KBM-7 (cell line): ENCODE results near the gene ERMAP.
"Not testable (repeated sequence)": the region's sequence is repeated elsewhere in the genome, so short reads cannot be mapped to it uniquely, and the experiment has no call there.

Source experiments
- DNase-seq: peaks from one replicate; pipeline ENCODE4 v3.0.0-alpha.2; 2015
- in situ Hi-C: fragments of 300-500 bp; cut with MboI; formaldehyde crosslinking; loops from 2 replicates; pipeline ENCODE4 v1.14.3; 2020; ENCODE audit warnings: low sequenced_read_pairs, low pct_unique_long_range_greater_than_20kb, mixed read lengths

The ERMAP gene

DNA sequence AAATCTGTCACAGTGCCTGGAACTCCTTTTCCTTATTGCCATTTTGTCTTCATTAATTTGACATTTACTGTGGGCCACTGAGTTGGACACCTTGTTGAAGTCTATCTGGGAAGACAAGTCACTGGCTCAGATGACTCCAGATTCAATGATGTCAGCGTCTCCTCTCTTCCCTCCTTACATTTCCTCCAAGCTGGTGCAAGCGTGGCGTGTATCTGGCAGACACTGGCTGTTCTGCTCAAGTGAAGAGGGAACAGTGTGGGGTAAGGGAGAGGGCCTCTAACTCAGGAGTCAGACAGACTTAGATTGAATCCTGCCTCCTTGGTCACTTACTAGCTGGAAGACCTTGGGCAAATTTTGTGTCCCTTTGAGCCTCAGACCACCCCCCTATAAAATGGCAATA is 20.8 kb downstream of the ERMAP start:
- in situ Hi-C loops: no loop called here
- no peak for DNase-seq

DNA sequence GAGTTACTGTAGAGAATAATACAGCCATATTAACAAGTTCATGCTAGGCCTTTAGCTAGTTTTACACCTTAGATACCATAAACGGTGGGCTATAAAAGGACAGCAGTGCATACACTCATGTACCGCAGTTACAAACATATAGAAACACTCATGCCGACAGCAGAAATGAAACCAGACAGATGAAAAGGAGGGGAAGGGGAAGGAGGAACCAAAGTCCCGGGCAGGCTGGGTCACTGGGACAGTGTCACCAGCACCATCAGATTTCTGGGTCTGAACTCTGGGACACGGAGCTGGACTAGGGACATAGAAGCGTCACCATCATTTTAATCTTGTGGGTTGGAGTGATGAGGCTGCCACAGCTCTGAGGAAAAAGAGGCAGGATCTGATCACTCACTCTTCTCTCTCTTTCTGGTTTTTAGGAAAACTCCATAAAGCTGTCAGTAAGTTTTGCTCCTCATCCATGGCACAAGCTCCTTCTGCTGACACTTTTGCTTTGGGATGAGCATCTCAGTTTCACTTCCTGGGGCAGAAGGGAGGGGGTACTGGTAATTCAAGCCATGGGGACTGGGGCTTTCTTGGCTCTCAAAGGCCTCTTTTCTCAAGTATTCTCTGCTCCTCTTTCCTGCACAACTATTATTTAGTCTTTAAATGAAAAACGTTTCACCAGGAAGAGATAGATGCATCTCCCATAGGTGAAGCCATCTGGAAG is 21.7 kb downstream of the ERMAP start:
- DNase-seq: no peak
- in situ Hi-C loops: no loop called here

DNA sequence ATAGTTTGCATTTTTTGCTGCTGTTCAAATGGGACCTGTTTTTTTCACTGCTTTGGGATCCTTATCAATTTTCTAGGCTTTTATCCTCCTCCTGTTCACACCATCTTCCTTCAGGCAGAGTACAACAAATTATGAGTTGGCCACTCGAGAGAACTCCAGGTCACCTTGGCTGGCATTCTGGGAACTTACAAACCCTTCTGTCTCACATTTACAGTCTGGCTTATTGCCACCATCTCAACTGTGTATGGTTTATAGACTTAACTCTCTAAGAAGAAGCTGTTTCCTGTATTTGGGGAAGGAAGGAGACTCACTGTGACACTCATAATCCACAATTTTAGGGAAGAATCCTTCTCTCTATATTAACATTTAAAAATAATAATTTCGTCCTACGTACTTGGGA is 24.1 kb downstream of the ERMAP start:
- no peak for DNase-seq
- in situ Hi-C loops: no loop called here

DNA sequence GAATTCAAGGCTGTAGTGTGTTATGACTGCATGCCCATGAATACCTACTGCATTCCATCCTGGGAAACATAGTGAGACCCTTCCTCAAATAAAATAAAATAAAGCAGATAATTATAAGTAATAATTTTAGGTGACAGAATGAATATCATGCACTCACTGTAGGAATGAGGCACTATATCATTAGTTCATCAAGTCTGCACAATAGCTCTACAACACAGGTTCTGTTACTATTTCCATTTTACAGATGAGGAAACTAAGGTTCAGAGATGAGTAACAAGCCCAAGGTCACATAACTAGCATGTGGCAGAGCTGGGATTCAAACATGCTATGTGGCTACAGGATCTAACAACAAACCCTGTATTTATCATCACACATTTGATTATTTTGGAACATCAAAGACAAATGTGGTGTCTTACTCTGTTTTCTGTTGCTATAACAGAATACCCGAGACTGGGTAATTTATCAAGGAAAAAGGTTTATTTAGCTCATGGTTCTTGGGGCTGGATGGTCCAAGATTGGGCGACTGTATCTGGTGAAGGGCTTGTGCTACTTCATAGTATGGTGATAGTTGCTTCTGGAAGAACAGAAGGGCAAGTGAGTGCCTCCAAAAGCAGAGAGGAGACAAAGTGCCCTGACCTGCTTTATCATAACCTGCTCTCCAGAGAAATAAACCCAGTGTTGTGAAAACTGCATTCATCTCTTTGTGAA is 24.7 kb downstream of the ERMAP start:
- no peak for DNase-seq
- in situ Hi-C loops: no loop called here

DNA sequence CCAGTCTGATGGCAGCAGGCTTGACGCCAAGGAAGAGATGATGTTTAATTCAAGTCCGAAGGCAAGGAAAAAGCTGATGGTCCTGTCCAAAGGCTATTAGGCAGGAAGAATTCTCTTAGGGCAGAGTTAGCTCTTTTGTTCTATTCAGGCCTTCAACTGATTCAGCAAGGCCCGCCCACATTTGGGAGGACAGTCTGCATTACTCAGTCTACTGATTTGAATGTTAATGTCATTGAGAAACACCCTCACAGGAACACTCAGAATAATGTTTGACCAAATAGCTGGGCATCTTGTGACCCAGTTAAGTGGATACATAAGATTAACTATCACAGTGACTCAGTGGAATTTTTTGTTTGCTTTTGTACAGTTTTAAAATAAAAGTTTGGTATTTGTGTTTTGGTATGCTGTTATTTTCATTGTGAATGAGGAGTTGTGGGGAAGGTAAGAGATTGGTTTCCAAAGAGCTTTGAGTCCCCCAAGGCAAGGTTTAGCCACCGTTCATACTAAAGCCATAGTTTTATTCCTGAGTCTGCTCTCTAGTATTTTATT is 27.7 kb downstream of the ERMAP start:
- in situ Hi-C loops: no loop called here

DNA sequence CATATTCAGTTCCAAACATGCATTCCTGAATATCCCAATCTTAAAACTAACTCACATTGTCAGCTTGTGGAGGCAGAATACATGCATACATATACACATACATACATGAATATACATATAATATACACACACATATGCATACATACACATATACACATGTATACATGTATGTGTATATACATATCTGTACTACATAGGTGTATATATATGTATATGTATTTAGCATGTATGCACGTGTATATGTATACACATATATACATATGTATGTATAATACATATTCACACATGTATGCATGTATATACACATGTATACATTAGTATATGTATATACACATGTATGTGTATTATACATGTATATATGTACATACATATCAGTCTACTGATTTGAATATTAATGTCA is 28.3 kb downstream of the ERMAP start:
- DNase-seq: no peak
- in situ Hi-C loops: no loop called here

More for the DNA sequence above, 27.7 kb downstream of the ERMAP start:
- no peak for DNase-seq

DNA sequence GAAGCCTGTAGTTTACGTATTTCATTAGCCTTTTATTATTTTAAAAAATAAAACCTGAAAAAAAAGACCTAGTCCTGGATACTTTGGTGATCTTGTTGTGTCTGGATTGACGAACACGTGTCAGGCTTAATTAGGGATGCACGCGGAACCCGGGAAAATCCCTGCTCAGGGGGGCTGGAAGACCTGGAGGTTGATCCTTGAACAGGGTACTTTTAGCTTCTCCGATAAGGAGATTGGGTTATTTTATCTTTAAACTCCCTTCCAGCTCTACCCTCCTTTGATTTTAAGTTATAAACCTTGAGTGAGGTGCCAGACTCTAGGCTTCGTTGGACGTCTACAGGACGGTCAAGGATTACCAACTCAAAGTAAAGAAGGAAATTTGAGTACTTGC is 28.9 kb downstream of the ERMAP start:
- in situ Hi-C loops: no loop called here
- peak; percentile 11 for DNase-seq

DNA sequence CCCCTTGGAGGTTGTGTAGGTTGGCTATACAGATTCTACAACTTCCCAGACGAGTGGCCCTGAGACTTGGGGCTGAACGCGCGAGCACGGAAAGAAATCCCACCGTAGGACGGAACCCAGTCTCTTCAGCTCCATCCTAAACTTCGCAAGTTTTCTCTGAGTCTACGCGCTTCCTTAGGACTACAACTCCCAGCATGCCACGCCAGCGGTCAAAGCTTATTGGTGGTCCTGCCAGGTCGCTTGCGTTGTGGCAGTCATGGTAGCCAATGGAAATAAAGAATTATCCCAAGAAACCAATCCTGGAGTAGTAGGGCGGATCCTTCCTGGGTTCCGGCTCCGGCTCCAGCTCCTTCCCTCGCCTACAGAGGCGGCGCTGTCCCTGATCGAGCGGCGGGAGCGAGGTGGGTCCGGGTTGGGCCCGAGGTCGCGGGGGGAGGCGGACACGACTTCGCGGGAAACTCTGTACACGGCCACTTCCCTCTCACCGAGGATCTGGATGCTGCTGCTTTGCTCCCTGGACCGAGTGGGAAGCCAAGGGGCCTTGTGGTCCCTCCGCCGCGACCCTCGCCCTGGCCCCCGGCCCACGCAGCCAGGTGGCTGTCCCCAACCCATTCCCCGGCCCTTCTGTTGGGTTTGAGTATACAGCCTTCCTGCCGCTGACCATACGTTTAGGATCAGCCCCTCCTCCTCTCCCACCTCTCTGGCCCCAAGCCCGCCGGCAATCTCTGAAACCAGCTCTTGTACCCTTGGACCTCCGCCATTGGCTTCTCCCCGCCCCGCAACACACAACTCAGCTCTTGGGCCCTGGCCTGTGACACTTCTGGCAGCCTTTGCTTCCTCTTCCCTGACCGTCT is 29.6 kb downstream of the ERMAP start, which contains the start of gene ZNF691:
Gene ZNF691 (plus strand): TSS at position 357 of the 854 bp plus-strand sequence. CDS start 3,046 bp downstream, outside the sequence.
- in situ Hi-C loops: no loop called here

DNA sequence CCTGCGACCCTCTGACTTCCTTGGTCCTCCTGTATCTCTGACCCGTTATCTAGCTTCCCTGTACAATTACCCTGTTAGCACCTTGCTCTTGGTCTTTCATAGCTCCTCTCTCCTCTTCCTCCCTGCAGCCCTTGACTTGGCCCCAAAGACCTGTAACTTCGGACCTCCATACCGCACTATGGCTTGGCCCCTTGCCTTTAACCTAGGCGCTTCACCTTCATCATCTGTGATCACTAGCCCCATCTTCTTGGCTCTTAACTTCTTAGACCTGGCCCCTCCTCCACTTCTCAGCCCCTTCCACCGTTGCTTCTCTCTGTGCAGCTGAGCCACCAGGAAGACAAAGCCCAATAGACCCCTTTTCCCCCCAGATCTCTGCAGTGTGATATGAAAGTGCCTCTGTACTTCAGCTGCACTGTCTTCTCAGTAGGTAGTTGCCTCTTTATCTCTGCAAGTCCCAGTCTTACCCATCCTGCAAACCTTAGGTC is 30.2 kb downstream of the ERMAP start:
- in situ Hi-C loops: no loop called here
- no peak for DNase-seq

More for the DNA sequence above, 29.6 kb downstream of the ERMAP start, which contains the start of gene ZNF691:
- peak; percentile 98 for DNase-seq

DNA sequence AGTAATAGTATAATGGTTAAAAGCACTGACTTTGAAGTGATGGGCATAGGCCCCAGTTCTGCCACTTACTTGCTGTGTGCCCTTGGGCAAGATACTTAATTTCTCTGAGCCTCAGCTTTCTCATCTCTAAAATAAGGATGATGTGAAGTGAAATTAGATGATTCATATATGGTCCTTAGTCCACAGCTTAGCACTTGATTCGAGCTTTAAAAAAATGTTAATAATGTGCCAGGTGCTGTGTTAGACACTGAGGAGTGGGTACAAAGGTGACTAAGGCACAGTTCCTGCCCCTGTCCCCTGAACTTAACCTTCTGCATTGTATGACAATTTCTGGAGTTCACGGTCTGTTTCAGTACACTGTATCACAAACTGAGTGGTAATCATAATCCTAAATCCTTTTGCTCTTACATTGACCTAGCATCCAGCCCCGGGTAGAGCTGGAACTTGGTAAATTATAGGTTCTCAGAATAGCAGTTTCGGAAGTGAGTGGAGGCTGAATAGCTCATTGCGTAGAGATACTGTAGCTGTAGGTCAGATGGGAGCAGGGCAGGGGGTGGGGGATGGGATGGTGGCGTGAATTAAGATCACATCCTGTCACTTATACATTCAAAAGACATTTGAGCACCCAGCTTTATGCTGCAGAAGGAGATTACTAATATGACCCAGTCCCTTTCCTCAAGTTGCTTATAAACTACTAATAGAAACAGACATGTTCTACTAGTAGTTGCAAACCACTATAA is 31.0 kb downstream of the ERMAP start:
- DNase-seq: no peak
- in situ Hi-C loops: no loop called here

DNA sequence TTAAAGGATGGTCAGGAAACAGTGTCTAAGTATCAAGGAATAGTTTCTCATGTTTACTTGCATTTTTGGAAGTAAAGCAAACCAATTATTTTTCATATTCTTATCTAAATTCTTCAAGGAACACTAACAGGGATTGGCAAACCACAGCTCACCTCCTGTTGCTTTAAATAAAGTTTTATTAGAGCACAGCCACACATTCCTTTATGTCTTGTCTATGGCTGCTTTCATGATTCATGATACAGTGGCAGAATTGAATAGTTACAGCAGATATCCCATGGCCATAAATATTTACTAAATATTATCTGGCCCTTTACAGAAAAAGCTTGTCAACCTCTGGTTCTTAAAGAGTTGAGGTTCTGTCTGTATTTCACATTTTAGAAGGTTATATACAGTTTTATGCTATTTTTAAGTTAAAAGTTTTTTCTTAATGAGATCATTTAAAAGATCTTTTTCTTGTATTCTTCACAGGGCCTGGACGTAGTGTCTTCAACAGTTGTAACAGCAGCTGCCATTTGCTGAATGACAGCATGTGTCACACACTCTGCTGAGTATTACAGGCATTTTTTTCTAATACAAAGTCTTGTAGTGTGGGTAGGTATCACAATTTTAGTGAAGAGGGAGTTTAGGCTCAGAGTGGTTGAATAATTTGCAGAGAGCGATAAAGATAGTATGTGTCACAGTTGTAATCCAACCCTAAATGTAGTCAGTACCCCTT is 32.1 kb downstream of the ERMAP start:
- in situ Hi-C loops: no loop called here
- no peak for DNase-seq

DNA sequence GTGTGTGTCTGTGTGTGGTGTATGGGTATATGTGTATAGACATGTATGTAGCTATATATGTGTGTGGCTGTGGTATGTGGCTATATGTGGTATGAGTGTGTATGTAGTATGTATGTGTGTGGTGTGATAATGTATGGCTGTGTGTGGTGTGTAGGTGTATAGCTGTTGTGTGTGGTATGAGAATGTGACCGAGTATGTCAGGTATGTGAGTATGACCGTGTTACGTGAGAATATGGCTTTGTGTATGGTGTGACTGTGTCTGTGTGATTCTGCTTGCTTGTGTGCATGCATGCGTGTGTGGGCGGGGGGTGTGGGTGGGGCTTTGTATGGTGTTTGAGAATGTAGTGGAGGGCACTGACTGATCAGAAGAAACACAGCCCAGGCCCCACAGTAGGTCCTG is 33.0 kb downstream of the ERMAP start:
- in situ Hi-C loops: no loop called here
- no peak for DNase-seq

DNA sequence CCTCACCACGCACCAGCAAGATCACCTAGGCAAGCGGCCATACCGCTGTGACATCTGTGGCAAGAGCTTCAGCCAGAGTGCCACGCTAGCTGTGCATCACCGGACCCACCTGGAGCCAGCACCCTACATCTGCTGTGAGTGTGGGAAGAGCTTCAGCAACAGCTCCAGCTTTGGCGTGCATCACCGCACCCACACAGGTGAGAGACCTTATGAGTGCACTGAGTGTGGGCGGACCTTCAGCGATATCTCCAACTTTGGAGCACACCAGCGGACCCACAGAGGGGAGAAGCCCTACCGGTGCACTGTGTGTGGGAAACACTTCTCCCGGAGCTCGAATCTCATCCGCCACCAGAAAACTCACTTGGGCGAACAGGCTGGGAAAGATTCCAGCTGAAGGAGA is 34.5 kb downstream of the ERMAP start:
- DNase-seq: no peak
- in situ Hi-C loops: no loop called here

DNA sequence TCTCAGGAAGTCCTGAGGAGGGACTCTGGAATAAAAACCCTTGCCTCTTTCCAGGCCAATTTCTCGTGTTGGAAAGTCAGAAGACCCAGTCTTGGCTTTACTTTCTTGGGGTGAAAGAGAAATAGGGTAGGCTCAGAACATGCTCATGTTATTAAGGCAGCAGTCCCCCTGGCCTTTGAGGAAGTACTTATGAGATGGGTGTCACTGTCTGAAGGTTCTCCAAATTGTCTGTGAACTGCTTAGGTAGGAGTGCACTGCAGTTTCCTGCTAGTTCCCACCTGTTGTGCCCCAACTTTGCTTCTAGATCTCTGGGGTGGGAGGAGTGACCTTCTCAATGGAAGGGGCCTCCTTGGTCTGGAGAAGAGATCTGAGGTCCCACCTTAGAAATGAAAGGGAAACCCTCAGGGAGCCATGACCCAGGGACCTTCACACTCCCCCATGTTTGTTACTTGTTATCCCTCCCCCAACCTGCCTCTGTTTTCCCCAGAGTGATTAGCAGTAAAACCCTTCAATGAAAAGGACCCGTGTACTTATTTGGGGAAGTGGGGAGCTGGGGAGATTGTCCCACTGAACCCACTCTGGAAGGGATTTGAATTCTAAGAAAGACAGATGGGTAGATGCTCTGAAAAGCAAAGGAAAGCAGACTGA is 35.2 kb downstream of the ERMAP start:
- DNase-seq: no peak
- in situ Hi-C loops: no loop called here

DNA sequence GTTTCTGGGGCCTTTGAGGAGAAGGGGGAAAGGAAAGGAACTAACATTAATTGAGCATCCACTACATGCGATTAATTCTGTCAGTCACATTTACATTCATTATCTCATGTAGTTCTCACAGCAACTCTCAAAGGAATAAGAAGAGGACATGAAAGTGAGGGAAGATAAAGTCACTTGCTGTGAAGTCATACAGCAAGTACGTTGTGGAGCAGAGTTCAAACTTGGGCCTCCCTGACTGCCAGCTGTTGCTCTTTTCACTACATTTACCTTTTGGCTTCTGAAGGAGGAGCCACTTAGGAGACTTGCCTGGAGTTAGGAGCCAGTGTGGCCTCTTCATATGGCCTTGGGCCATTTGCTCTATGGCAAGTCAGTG is 35.7 kb downstream of the ERMAP start:
- no peak for DNase-seq
- in situ Hi-C loops: no loop called here

DNA sequence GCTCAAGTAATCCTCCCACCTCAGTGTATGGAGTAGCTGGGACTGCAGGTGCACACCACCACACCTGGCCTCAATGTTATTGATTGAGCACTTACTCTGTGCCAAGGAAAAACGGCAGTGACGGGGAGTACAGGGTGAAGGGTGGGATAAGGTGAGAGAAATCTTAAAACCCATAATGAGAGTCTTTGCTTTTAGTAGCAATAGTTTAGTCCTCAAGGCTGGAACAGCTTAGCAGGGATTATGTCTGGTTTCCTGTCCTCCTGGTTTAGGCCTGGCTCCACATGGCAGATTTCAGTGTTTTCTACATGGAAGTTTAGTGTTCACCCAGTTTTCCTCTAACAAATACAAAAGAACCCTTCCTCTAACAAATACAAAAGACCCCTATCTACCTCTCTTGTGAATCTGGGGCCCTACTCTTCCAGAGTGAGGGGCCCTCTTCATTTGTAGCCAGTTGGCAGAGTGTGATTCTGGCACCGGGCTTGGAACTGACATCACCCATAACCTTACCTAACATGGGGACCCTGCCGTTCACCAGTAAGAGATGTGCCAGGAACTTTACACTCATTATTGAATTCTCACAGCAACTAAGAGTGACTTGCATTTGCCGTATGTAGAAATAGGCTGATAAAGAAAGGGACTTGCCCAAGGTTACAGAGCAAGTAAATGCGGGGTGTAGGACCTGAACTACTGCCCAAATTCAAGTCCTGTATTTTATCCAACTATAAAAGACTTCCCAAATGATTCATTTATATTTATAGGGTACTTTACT is 36.4 kb downstream of the ERMAP start:
- in situ Hi-C loops: no loop called here
- DNase-seq: no peak

DNA sequence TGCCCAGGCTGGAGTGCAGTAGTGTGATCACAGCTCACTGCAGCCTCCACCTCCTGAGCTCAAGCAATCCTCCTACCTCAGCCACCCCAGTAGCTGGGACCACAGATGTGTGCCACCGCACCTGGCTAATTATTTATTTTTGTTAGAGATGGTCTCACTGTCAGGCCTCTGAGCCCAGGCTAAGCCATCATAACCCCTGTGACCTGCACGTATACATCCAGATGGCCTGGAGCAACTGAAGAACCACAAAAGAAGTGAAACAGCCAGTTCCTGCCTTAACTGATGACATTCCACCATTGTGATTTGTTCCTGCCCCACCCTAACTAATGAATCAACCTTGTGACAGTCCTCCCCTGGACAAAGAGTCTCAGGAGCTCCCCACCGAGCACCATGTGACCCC is 39.6 kb downstream of the ERMAP start:
- DNase-seq, in situ Hi-C loops: not testable (repeated sequence)
